Endothelial cell of umbilical vein (primary cell): ENCODE data around the gene SLC38A1. TPM values are rescaled to one million over a fixed set of nuclear protein-coding genes. Genes with fewer than 3 reads are reported as not detected.

Experiments used
- BruUV-seq: library from RNA; stranded (reverse); fragments of 400-500 nt; replicated peaks from 2 replicates; lab custom pipeline; 2021; lab: Mats Ljungman, UMichigan
- CTCF ChIA-PET: fragments of 300-600, 350-600 bp; sonication (Branson Sonifier 250); formaldehyde crosslinking; loops from one replicate; lab custom pipeline; 2021; ENCODE audit warnings: antibody characterized with exemption, inconsistent platforms; lab: Charles Lee
- POLR2A ChIA-PET: fragments of 300-600, 350-600 bp; sonication (Branson Sonifier 250); formaldehyde crosslinking; loops from one replicate; lab custom pipeline; 2021; ENCODE audit warnings: antibody characterized with exemption, inconsistent platforms; lab: Charles Lee
- DNase-seq: peaks from one replicate; pipeline ENCODE4 v3.0.0-alpha.2; 2011; ENCODE audit warnings: low read depth, low spot score
- FAIRE-seq: peaks from 2 replicates; lab custom pipeline; 2011; peaks lifted over from hg19 to GRCh38; lab: Jason Lieb, UNC
- H2AFZ ChIP-seq: 2 replicates; pipeline ENCODE4 v1.6.0; 2012; ENCODE audit warnings: low read depth, low read length, control low read depth, inconsistent platforms
- H3K27ac ChIP-seq: 2 replicates; pipeline ENCODE4 v1.5.1; 2011; ENCODE audit warnings: low read depth, mild to moderate bottlenecking, control low read depth, low read length, moderate library complexity; ENCODE audit not compliant: insufficient read depth
- H3K27me3 ChIP-seq, 2 experiments: 2 replicates each; pipeline versions ENCODE4 v1.6.0 to v1.6.1; 2011; ENCODE audit warnings: low read length in 2 of 2, mixed read lengths in 1 of 2; ENCODE audit not compliant: control insufficient read depth in 2 of 2, insufficient read depth in 2 of 2
- H3K36me3 ChIP-seq, 2 experiments: 2 replicates in 1 of 2; 3 replicates in 1 of 2; pipeline ENCODE4 v1.5.1; 2011; ENCODE audit warnings: low read length in 2 of 2, mild to moderate bottlenecking in 1 of 2, moderate library complexity in 1 of 2; ENCODE audit not compliant: control insufficient read depth in 2 of 2, insufficient read depth in 2 of 2; ENCODE audit errors: extremely low read depth in 1 of 2
- H3K4me1 ChIP-seq: 3 replicates; pipeline ENCODE4 v1.5.1; 2011; ENCODE audit warnings: mild to moderate bottlenecking, low read length; ENCODE audit not compliant: control insufficient read depth, insufficient read depth; ENCODE audit errors: extremely low read depth
- H3K4me2 ChIP-seq: 2 replicates; pipeline ENCODE4 v1.6.1; 2011; ENCODE audit warnings: low read length, control low read depth, mixed read lengths; ENCODE audit not compliant: insufficient read depth
- H3K4me3 ChIP-seq, 3 experiments: fragments of 200-600 bp in 1 of 3; sonication (generic), shearing (Covaris generic) in 1 of 3; replicated peaks in 1 of 3; 2 replicates each; pipeline ENCODE4 v1.5.1; 2011 to 2016; ENCODE audit warnings: control low read depth in 3 of 3, low read length in 3 of 3, mild to moderate bottlenecking in 2 of 3, inconsistent platforms in 1 of 3, low read depth in 1 of 3, moderate library complexity in 1 of 3; ENCODE audit not compliant: insufficient read depth in 1 of 3
- H3K79me2 ChIP-seq: 2 replicates; pipeline ENCODE4 v1.6.0; 2012; ENCODE audit warnings: low read length, inconsistent platforms; ENCODE audit not compliant: control insufficient read depth, insufficient read depth
- H3K9ac ChIP-seq: replicated peaks from 2 replicates; pipeline ENCODE3; 2011; ENCODE audit warnings: low read length, control low read depth; ENCODE audit not compliant: insufficient read depth; ENCODE audit errors: extremely low read depth
- H3K9me1 ChIP-seq: replicated peaks from 3 replicates; pipeline ENCODE4 v1.6.0; 2011; ENCODE audit warnings: mild to moderate bottlenecking, low read length; ENCODE audit not compliant: control insufficient read depth, insufficient read depth; ENCODE audit errors: extremely low read depth
- H3K9me3 ChIP-seq: replicated peaks from 2 replicates; pipeline ENCODE4 v1.5.1; 2012; ENCODE audit warnings: low read length, inconsistent platforms; ENCODE audit not compliant: control insufficient read depth, insufficient read depth
- H4K20me1 ChIP-seq: replicated peaks from 2 replicates; pipeline ENCODE3; 2011; ENCODE audit warnings: mild to moderate bottlenecking, low read length; ENCODE audit not compliant: control insufficient read depth, insufficient read depth; ENCODE audit errors: extremely low read depth
- EZH2 ChIP-seq: IDR thresholded peaks from 2 replicates; pipeline ENCODE4 v1.6.1; 2012; ENCODE audit warnings: borderline replicate concordance, low read depth, mild to moderate bottlenecking, moderate library complexity, low read length, inconsistent platforms; ENCODE audit not compliant: severe bottlenecking
- FOS ChIP-seq: IDR thresholded peaks from 2 replicates; pipeline ENCODE4 v1.6.1; 2011; ENCODE audit warnings: mild to moderate bottlenecking, low read length, moderate library complexity, borderline replicate concordance; ENCODE audit not compliant: insufficient read depth
- GATA2 ChIP-seq: IDR thresholded peaks from 2 replicates; pipeline ENCODE4 v1.7.0; 2011; ENCODE audit warnings: low read depth, mild to moderate bottlenecking, moderate library complexity, mixed read lengths, low read length; ENCODE audit not compliant: insufficient read length, insufficient read depth
- JUN ChIP-seq: IDR thresholded peaks from 2 replicates; pipeline ENCODE4 v1.6.1; 2011; ENCODE audit warnings: borderline replicate concordance, low read depth; ENCODE audit not compliant: insufficient read length, insufficient read depth
- MAX ChIP-seq: IDR thresholded peaks from 2 replicates; pipeline ENCODE4 v1.6.1; 2011; ENCODE audit not compliant: insufficient read depth, insufficient read length
- MYC ChIP-seq: IDR thresholded peaks from one replicate; pipeline ENCODE4 v1.6.1; 2011; ENCODE audit warnings: mild to moderate bottlenecking, low read depth, low read length
- POLR2A ChIP-seq: IDR thresholded peaks from 2 replicates; pipeline ENCODE4 v1.6.1; 2012; ENCODE audit warnings: low read depth, mild to moderate bottlenecking, control low read depth, low read length
- POLR2AphosphoS5 ChIP-seq: IDR thresholded peaks from 2 replicates; pipeline ENCODE4 v1.6.1; 2012; ENCODE audit warnings: low read depth, mild to moderate bottlenecking, control low read depth, low read length, moderate library complexity; ENCODE audit not compliant: insufficient read depth
- dilution Hi-C: fragments of 300-500 bp; cut with MboI; formaldehyde crosslinking; loops from one replicate; pipeline ENCODE4 v1.15.0; 2019; ENCODE audit warnings: low sequenced_read_pairs; ENCODE audit not compliant: extremely low pct_ligation_motif_present
- intact Hi-C: fragments of 100-400 bp; cut with micrococcal nuclease; formaldehyde crosslinking; loops from one replicate; pipeline ENCODE4 v1.10.0; 2022
- polyA plus RNA-seq, 4 experiments: library from polyadenylated mRNA; depleted of rRNA in 3 of 4; stranded (reverse) in 3 of 4; unstranded in 1 of 4; fragments of >200 nt; gene quantifications; 2 replicates each; pipeline versions ENCODE4 v1.2.1 to v1.2.3, GENCODE V29; 2011 to 2012; ENCODE audit warnings: missing spikeins in 1 of 4
- total RNA-seq: library from RNA; stranded (reverse); gene quantifications from 2 replicates; pipeline ENCODE4 v1.2.3, GENCODE V29; 2021
- TF ChIP-seq, protein P1 (sequence below), 2 donors: IDR thresholded peaks; 1 replicate in 1 of 2; 2 replicates in 1 of 2; pipeline ENCODE4 v1.5.1; 2011; ENCODE audit warnings: low read length in 2 of 2, mild to moderate bottlenecking in 2 of 2, moderate library complexity in 2 of 2, control low read depth in 1 of 2, inconsistent platforms in 1 of 2, low read depth in 1 of 2; ENCODE audit not compliant: insufficient read depth in 1 of 2; ENCODE audit errors: extremely low read depth in 1 of 2

SLC38A1 gene
- total and polyA plus RNA-seq, 2 donors (not counting 3 experiments of a cell fraction or from before 2014, with no cell fraction given) = 23.6 to 86.4 TPM

GRCh38 chr12:46265102-46265501 is 3.7 kb downstream of the SLC38A1 start:
- ChIA-PET CTCF (no interaction called here), POLR2A (no interaction called here)
- no peak for DNase-seq
- intact Hi-C loops = loop anchor here (5.0 to 10.0 kb wide), 3 partner anchors 107 to 817 kb away; partner anchors contain the start of gene SLC38A2
- peaks cover 28% of the 10 kb centered on the region for H3K4me1 ChIP-seq
- no peak for TF ChIP-seq MYC
- no peak for TF ChIP-seq MAX
- no peak for TF ChIP-seq JUN
- TF ChIP-seq GATA2 = no peak
- no peak for TF ChIP-seq POLR2AphosphoS5
- TF ChIP-seq FOS = no peak
- TF ChIP-seq EZH2 = no peak
- TF ChIP-seq POLR2A = no peak
- TF ChIP-seq, protein P1, sequence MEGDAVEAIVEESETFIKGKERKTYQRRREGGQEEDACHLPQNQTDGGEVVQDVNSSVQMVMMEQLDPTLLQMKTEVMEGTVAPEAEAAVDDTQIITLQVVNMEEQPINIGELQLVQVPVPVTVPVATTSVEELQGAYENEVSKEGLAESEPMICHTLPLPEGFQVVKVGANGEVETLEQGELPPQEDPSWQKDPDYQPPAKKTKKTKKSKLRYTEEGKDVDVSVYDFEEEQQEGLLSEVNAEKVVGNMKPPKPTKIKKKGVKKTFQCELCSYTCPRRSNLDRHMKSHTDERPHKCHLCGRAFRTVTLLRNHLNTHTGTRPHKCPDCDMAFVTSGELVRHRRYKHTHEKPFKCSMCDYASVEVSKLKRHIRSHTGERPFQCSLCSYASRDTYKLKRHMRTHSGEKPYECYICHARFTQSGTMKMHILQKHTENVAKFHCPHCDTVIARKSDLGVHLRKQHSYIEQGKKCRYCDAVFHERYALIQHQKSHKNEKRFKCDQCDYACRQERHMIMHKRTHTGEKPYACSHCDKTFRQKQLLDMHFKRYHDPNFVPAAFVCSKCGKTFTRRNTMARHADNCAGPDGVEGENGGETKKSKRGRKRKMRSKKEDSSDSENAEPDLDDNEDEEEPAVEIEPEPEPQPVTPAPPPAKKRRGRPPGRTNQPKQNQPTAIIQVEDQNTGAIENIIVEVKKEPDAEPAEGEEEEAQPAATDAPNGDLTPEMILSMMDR (IDR thresholded peaks at IDR 0.05; ENCODE audit: extremely low read depth in 1 of 2, insufficient read depth in 1 of 2, low read depth in 1 of 2, low read length in 2 of 2) = no peak
- no peak for FAIRE-seq
- no peak overlapping the region for H3K27ac ChIP-seq
- no peak overlapping the region for H3K4me3 ChIP-seq
- H3K9me3 ChIP-seq = no peaks in the 10 kb centered on the region
- H3K79me2 ChIP-seq = peaks cover 83% of the 10 kb centered on the region
- no peaks in the 10 kb centered on the region for H3K27me3 ChIP-seq
- H3K9ac ChIP-seq = no peak overlapping the region
- BruUV-seq = no TSS peak
- H3K9me1 ChIP-seq = no peaks in the 10 kb centered on the region
- dilution Hi-C loops = no loop called here
- no peaks in the 10 kb centered on the region for H3K36me3 ChIP-seq
- H4K20me1 ChIP-seq = no peaks in the 10 kb centered on the region
- H2AFZ ChIP-seq = no peak overlapping the region
- H3K4me2 ChIP-seq = no peak overlapping the region
